HL-60 (cell line): ENCODE results near the gene CRYZL1.
"Not testable (repeated sequence)": the region's sequence is repeated elsewhere in the genome, so short reads cannot be mapped to it uniquely, and the experiment has no call there.

Experiments used
- DNase-seq, 2 experiments: peaks; one replicate each; pipeline ENCODE4 v3.0.0-alpha.2; 2010 to 2020; ENCODE audit warnings: low read depth in 1 of 2, low spot score in 1 of 2
- H3K27ac ChIP-seq: fragments of 250-450 bp; sonication (Bioruptor Pico); replicated peaks from 2 replicates; pipeline ENCODE4 v1.5.1; 2020; ENCODE audit warnings: mild to moderate bottlenecking, moderate library complexity
- H3K27me3 ChIP-seq: fragments of 250-450 bp; sonication (Bioruptor Pico); 2 replicates; pipeline ENCODE4 v1.5.1; 2021; ENCODE audit warnings: mild to moderate bottlenecking, moderate library complexity; ENCODE audit not compliant: insufficient read depth, poor library complexity, severe bottlenecking
- H3K4me3 ChIP-seq: replicated peaks from 2 replicates; pipeline ENCODE4 v1.5.1; 2011; ENCODE audit warnings: mild to moderate bottlenecking, control low read depth, low read length; ENCODE audit not compliant: insufficient read depth
- CTCF ChIP-seq: IDR thresholded peaks from one replicate; pipeline ENCODE4 v1.5.1; 2011; ENCODE audit warnings: low read length, control low read depth, inconsistent platforms; ENCODE audit not compliant: insufficient read depth
- GABPA ChIP-seq: IDR thresholded peaks from 2 replicates; pipeline ENCODE4 v1.6.1; 2012; ENCODE audit warnings: low read depth
- POLR2AphosphoS5 ChIP-seq: IDR thresholded peaks from 2 replicates; pipeline ENCODE4 v1.6.1; 2012; ENCODE audit warnings: low read depth
- REST ChIP-seq: IDR thresholded peaks from 2 replicates; pipeline ENCODE4 v1.6.1; 2012; ENCODE audit warnings: low read depth; ENCODE audit not compliant: insufficient replicate concordance
- SPI1 ChIP-seq: IDR thresholded peaks from 2 replicates; pipeline ENCODE4 v1.6.1; 2012; ENCODE audit warnings: low read depth, mild to moderate bottlenecking, borderline replicate concordance

CRYZL1 gene

GRCh38 chr21:33622253-33622652, 19.3 kb downstream of the CRYZL1 start:
- no peak for TF ChIP-seq SPI1
- no peak for TF ChIP-seq GABPA
- no peak for TF ChIP-seq REST
- TF ChIP-seq POLR2AphosphoS5, result no peak
- no peak for TF ChIP-seq CTCF
- DNase-seq, result no peak
- Histone ChIP-seq H3K4me3 (no peak overlapping the region), H3K27me3 (no peaks in the 10 kb centered on the region), H3K27ac (no peak overlapping the region)

GRCh38 chr21:33619726-33620125, 21.8 kb downstream of the CRYZL1 start:
- TF ChIP-seq POLR2AphosphoS5, result no peak
- no peak for TF ChIP-seq SPI1
- H3K4me3 ChIP-seq, result no peak overlapping the region
- DNase-seq, result peak; percentile 47 to 51
- H3K27me3 ChIP-seq, result no peaks in the 10 kb centered on the region
- no peak overlapping the region for H3K27ac ChIP-seq

- H3K4me3 ChIP-seq, result no peak overlapping the region
- no peaks in the 10 kb centered on the region for H3K27me3 ChIP-seq
- no peak for DNase-seq
- TF ChIP-seq CTCF (no peak), GABPA (no peak), REST (no peak), SPI1 (no peak), POLR2AphosphoS5 (no peak)
- no peak overlapping the region for H3K27ac ChIP-seq
Measured at GRCh38 chr21:33618407-33618806, 23.1 kb downstream of the CRYZL1 start.

- not testable (repeated sequence) for H3K27me3 ChIP-seq, DNase-seq, H3K27ac ChIP-seq, H3K4me3 ChIP-seq
Measured at GRCh38 chr21:33617565-33617964, 24.0 kb downstream of the CRYZL1 start.

- H3K27ac ChIP-seq, result no peak overlapping the region
- H3K4me3 ChIP-seq, result no peak overlapping the region
- no peak for TF ChIP-seq GABPA
- TF ChIP-seq POLR2AphosphoS5, result no peak
- no peak for TF ChIP-seq REST
- no peak for TF ChIP-seq CTCF
- no peak for DNase-seq
- H3K27me3 ChIP-seq, result no peaks in the 10 kb centered on the region
Measured at GRCh38 chr21:33611006-33611744, 30.4 kb downstream of the CRYZL1 start.
